Ureter (tissue), 1 donor: Measurements from ENCODE around the gene AVL9. TPM values are rescaled to one million over a fixed set of nuclear protein-coding genes. Genes with fewer than 3 reads are reported as not detected.
"Not testable (repeated sequence)": the region's sequence is repeated elsewhere in the genome, so short reads cannot be mapped to it uniquely, and the experiment has no call there.

Experiments used
- DNase-seq: peaks from one replicate; pipeline ENCODE4 v3.0.0-alpha.2; 2020; ENCODE audit warnings: low spot score
- total RNA-seq: library from RNA; stranded (reverse); gene quantifications from one replicate; pipeline ENCODE4 v1.2.4, GENCODE V29; 2023
- donor health status: DM: yes; HTN: yes; CAD: no.

AVL9 gene
- 61.2 TPM for total RNA-seq

- peak; percentile 99 for DNase-seq
Measured at GRCh38 chr7:32495298-32496051, at the start of gene AVL9. AVL9 (plus strand) TSS chr7:32495489; CDS start chr7:32495710, 221 bp downstream.

DNA sequence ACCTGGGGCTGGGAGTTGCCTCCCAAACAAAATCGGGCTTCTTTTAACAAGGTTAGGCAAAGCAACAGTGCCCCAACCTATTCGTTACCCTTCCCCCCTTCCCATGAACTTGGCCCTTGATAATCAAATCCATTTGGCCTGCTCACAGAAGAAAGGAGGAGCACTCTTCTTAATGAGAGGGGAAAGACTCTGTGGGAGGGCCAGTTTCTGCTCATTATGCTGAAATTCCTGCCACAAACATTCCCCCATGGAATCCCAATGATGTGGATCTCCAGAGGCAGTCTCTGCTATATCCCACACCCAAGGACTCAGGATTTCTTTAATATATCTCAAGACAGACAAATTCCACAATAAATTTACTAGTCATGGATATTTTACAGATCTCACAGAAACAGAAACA, 48.1 kb upstream of the AVL9 start:
- DNase-seq: no peak

- DNase-seq: no peak
Measured at GRCh38 chr7:32453341-32454011, 41.8 kb upstream of the AVL9 start.

DNA sequence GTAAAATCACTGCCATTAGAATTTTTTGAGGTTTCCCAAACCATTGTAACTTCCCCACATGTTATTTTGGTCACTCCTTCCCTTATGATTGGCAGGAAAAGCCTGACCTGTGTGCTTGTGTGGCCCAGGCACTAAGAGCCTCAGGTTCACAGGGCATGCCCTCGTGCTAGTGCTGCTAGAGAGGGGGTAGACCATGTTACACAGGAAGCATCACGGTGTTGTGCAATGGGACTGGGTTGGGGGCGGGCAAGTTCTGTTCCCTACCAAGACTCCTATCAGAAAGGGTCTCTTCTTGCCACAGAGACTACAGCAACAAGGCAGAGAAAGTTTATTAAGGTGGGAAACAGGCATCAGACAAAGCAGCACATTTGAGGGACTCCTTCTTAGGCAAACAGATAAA, 37.3 kb upstream of the AVL9 start:
- DNase-seq: no peak

DNA sequence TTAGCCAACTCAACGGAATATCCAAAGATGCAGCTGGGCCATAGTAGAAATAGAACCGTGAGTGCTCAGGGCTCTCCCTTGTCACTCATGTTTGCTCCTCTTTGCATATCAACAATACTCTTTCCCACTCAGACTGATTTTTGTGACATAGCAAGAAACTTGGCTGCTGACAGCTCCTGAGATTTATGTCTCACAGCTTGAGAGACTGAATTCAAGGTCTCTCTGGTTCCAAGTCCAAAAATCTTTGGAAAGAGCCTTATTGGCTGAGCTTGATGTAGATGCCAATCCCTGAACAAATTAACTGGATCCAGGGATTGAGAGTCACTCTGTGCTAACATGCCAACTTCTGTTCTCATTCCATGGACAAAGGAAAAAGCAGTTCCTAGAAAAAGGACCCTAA, 35.5 kb upstream of the AVL9 start:
- DNase-seq: no peak

- DNase-seq: no peak
Measured at GRCh38 chr7:32461484-32461883, 33.8 kb upstream of the AVL9 start.

DNA sequence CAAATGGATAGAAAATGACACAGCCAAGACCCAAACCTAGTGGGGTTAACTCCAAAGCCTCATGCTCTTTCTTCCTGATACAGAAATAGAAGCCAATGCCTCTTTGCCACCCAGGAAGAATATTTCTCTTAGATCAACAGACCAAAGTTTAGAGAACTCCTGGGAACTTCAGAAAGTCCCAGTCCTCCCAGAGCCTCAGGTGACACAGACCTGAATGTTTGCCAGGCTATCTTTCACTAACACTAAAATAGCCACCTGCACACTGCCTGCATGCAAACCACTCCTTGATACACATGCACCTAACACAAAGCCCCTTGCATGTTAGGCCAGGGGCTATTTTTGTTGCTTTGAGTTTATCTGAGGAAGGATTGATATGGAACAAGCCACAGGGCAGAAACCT, 32.8 kb upstream of the AVL9 start:
- no peak for DNase-seq

DNA sequence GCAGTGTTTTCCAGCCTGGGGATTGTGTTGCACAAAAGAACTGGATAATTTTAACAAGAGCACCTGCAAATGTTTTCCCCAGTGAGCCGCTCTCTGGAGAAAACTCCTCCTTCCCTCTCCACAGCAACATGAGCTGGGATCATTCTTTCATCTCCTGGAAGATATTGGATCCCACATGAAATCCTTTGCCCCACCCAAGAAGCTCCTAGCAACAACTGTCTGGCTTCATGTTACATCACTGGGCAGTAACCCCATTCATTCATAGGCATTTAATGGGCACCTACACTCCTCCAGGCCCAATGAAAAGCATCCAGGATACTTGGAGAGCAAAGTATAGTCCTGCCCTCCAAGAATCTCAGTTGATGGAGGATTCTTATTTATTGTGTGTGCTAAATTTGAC, 32.3 kb upstream of the AVL9 start:
- DNase-seq: no peak

DNA sequence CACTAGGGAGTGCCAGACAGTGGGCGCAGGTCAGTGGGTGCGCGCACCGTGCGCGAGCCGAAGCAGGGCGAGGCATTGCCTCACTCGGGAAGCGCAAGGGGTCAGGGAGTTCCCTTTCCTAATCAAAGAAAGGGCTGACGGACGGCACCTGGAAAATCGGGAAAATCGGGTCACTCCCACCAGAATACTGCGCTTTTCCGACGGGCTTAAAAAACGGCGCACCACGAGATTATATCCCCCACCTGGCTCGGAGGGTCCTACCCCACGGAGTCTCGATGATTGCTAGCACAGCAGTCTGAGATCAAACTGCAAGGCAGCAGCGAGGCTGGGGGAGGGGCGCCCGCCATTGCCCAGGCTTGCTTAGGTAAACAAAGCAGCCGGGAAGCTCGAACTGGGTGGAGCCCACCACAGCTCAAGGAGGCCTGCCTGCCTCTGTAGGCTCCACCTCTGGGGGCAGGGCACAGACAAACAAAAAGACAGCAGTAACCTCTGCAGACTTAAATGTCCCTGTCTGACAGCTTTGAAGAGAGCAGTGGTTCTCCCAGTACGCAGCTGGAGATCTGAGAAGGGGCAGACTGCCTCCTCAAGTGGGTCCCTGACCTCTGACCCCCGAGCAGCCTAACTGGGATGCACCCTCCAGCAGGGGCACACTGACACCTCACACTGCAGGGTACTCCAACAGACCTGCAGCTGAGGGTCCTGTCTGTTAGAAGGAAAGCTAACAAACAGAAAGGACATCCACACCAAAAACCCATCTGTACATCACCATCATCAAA, 30.5 kb upstream of the AVL9 start:
- not testable (repeated sequence) for DNase-seq

- DNase-seq: not testable (repeated sequence)
Measured at GRCh38 chr7:32470004-32470403, 25.3 kb upstream of the AVL9 start.

DNA sequence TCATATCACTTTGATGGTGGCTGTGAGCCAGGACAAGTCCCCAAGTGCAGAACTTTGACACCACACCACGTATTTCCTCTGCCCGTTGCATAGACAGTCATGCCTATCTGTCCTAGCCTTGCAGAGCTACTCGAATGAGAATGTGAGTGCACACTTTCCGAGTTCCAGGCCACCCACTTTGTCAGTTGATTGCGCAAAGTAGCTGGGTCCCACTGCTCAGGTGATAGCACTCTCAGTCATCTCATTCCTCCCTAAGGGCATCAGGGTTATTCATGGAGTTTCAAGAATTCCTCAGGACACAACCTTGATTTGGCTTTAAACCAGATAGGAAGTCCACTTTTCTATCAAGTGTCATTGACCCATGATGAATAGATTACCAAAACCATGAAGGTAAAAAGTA, 24.4 kb upstream of the AVL9 start:
- DNase-seq: no peak

- no peak for DNase-seq
Measured at GRCh38 chr7:32472015-32472414, 23.3 kb upstream of the AVL9 start.

GRCh38 chr7:32474008-32474407, 21.3 kb upstream of the AVL9 start:
- DNase-seq: no peak

GRCh38 chr7:32476816-32477648, 18.3 kb upstream of the AVL9 start:
- DNase-seq: no peak

- no peak for DNase-seq
Measured at GRCh38 chr7:32477649-32477980, 17.7 kb upstream of the AVL9 start.

- no peak for DNase-seq
Measured at GRCh38 chr7:32479574-32480200, 15.6 kb upstream of the AVL9 start.

GRCh38 chr7:32481176-32481575, 14.1 kb upstream of the AVL9 start:
- DNase-seq: no peak

- no peak for DNase-seq
Measured at GRCh38 chr7:32481921-32482320, 13.4 kb upstream of the AVL9 start.

DNA sequence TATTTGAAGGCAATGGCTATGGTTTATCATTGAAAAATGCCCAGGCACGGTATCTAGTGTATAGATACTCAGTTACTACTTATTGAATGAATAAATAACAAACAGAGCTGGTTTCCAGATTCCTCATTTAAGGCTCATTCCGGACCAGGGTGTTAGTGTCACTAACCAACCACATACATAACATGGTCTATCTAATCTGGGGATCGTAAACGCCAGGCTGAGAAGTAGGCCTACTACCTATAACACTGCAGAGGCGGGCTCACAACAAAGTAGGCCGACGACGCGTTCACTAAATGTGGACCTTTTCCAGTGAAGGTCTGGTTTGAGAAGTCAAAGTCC, 5.5 kb upstream of the AVL9 start:
- no peak for DNase-seq

GRCh38 chr7:32490127-32490796, 5.0 kb upstream of the AVL9 start, which contains the start of gene LSM5:
LSM5 (minus strand) TSS chr7:32490380; CDS start chr7:32490365, 15 bp downstream.
- peak; percentile 93 for DNase-seq

- no peak for DNase-seq
Measured at GRCh38 chr7:32494946-32495297, 367 bp upstream of the AVL9 start.
